Measurements from ENCODE around the gene PARD6G.

PARD6G gene

DNA sequence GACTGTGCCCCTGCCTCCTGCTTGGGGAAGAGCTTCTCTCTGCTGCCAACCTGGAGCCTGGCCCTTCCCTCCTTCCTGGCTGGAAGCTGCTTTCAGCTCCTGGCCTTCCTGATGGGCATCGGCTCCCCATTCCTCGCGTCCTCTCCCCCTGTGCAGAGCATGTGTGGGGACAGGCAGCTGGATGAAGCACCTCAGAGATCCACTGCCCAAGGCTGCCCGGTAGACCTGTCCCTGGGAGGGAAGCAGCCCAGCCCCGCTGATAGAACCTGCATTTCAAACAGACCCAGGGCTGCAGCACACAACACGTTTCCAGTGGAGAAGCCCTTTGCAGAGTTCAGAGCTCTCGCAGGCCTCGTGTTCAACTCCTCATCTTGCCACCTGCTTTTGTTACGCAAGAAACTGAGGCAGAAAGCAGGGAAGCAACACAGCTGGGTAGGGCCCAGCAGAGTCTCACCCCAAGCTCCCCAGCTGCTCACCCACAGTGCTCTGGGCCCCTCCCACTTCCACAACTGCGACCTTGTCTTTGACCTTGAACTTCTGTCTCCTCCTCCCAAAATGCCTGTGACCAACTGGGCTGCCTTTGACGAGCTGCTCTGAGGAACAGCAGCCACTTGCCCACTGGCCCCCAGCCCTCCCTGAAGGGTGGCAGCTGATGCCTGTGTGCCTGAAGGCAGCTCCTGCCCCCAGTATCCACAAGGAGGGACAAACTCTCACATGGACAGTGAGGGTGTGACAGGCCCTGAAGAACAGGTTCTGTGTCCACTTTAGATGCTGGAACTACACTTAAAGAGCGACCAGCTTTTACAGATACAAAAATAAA is 65.5 kb downstream of the PARD6G start:
- no peak for DNase-seq
- no peak overlapping the region for H3K27ac ChIP-seq (ENCODE audit: insufficient read depth in 1 of 2, low read depth in 1 of 2, low read length in 2 of 2, poor library complexity in 1 of 2, severe bottlenecking in 2 of 2)
- H3K9me3 ChIP-seq (ENCODE audit: control extremely low read depth in 1 of 5, control insufficient read depth in 4 of 5, insufficient read depth in 2 of 5, low read depth in 1 of 5, low read length in 4 of 5): no peaks in the 10 kb centered on the region
- no peak overlapping the region for H3K4me3 ChIP-seq (ENCODE audit: control insufficient read depth in 1 of 7, extremely low read depth in 1 of 7, insufficient read depth in 4 of 7, low read depth in 2 of 7, low read length in 6 of 7)
- POLR2A ChIA-PET: no interaction called here
- 93% methylated on average over 11 of the region's 12 CpGs for WGBS (ENCODE audit: insufficient coverage)
- H3K36me3 ChIP-seq (ENCODE audit: control insufficient read depth in 4 of 4, insufficient read depth in 4 of 4, low read length in 3 of 4): no peaks in the 10 kb centered on the region
- no peaks in the 10 kb centered on the region for H3K4me1 ChIP-seq (ENCODE audit: control extremely low read depth in 1 of 4, control insufficient read depth in 4 of 4, insufficient read depth in 4 of 4, low read length in 3 of 4)
- CTCF ChIA-PET: interaction anchor here (1.0 to 1.6 kb wide), 3 partner anchors 9 to 23 kb away, joined by 3 to 4 read pairs (median 4); no protein-coding TSS in a partner anchor
- peaks cover 0 to 2% (median 0%) of the 10 kb centered on the region in 5 experiments for H3K27me3 ChIP-seq (replicated peaks in 2 of 5; ENCODE audit: control insufficient read depth in 4 of 5, insufficient read depth in 5 of 5, low read length in 4 of 5)

DNA sequence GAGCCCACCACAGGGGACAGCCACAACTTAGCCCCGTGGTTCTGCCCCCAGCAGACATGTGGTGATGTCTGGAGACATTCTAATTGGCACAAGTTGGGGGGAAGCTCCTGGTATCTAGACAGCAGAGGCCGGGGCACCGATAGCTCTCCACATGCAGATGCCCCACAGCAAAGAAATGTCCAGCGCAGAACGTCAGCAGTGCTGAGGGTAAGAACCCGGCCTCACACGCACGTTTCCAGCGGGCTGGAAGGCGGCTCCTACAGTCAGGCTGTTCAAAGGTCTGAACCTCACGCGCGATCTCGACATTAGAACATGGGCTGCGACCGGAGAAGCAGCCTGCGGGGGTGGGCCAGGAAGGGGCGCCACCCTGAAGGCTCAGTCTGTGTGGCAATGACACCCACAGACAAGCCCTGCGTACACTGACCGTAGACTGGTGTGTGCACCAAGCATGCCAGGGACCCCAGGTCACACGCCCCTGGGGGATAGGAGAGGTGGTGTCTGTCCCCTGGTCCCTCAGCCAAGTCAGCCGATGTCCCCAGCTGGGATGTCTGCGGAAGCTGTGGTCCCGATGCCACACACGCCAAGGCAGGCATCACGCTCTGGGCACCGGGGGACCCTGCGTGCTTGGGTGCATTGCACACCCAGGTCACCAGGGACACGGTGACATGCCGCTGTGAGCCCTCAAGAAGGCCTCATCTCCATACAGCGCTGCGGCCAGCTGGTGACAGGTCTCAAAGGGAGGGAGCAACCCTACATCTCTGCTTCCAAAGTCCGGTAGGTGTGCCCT is 66.3 kb downstream of the PARD6G start:
- POLR2A ChIA-PET: no interaction called here
- WGBS (ENCODE audit: insufficient coverage): 95% methylated on average over 33 of the region's 33 CpGs
- H3K4me3 ChIP-seq (ENCODE audit: control insufficient read depth in 1 of 7, extremely low read depth in 1 of 7, insufficient read depth in 4 of 7, low read depth in 2 of 7, low read length in 6 of 7): no peak overlapping the region
- no peaks in the 10 kb centered on the region for H3K4me1 ChIP-seq (ENCODE audit: control extremely low read depth in 1 of 4, control insufficient read depth in 4 of 4, insufficient read depth in 4 of 4, low read length in 3 of 4)
- H3K9me3 ChIP-seq (ENCODE audit: control extremely low read depth in 1 of 5, control insufficient read depth in 4 of 5, insufficient read depth in 2 of 5, low read depth in 1 of 5, low read length in 4 of 5): no peaks in the 10 kb centered on the region
- CTCF ChIA-PET: interaction anchor here (1.0 to 1.6 kb wide), 4 partner anchors 10 to 22 kb away, joined by 3 to 7 read pairs (median 4); no protein-coding TSS in a partner anchor
- H3K36me3 ChIP-seq (ENCODE audit: control insufficient read depth in 4 of 4, insufficient read depth in 4 of 4, low read length in 3 of 4): no peaks in the 10 kb centered on the region
- DNase-seq: no peak
- no peak overlapping the region for H3K27ac ChIP-seq (ENCODE audit: insufficient read depth in 1 of 2, low read depth in 1 of 2, low read length in 2 of 2, poor library complexity in 1 of 2, severe bottlenecking in 2 of 2)
- H3K27me3 ChIP-seq (replicated peaks in 2 of 5; ENCODE audit: control insufficient read depth in 4 of 5, insufficient read depth in 5 of 5, low read length in 4 of 5): peaks cover 0 to 2% (median 0%) of the 10 kb centered on the region in 5 experiments

DNA sequence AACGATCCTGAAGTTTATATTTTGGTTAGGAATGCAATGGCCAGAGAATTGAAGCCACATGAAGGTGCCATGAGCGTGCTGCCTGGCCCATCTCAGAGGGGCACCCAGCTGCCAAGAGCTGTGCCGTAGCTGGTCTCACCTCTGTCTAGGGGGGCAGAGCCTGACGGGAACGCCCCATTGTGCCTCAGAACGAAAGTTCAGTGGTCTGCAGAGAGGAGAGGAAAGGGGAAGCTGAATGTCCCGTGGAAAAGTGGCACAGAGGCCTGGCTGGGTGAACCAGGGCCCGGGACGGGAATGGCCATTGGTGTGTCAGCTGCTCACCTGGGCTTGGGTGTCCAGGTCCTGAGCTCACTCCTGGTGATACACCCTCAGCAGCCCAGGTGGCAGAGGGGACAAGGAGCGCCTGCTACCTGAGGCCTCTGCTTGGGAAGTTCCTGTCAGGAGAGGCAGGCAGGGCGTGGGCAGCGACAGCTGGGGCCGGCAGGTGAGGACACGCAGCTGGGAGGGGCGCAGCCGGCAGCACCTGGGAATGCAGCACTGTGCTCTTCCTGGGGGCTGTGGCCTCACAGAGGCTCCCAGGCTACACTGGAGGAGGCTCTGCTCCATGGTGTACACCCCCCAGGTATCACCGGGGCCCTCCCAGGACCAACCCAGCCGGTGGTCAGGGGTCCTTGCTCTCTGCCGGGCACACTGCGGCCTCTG is 67.3 kb downstream of the PARD6G start:
- CTCF ChIA-PET: interaction anchor here (1.5 kb wide), 1 partner anchor 9 kb away, joined by 7 read pairs; no protein-coding TSS in a partner anchor
- no peaks in the 10 kb centered on the region for H3K9me3 ChIP-seq (ENCODE audit: control extremely low read depth in 1 of 5, control insufficient read depth in 4 of 5, insufficient read depth in 2 of 5, low read depth in 1 of 5, low read length in 4 of 5)
- peaks cover 0 to 2% (median 0%) of the 10 kb centered on the region in 4 experiments for H3K4me1 ChIP-seq (ENCODE audit: control extremely low read depth in 1 of 4, control insufficient read depth in 4 of 4, insufficient read depth in 4 of 4, low read length in 3 of 4)
- H3K4me3 ChIP-seq (ENCODE audit: control insufficient read depth in 1 of 7, extremely low read depth in 1 of 7, insufficient read depth in 4 of 7, low read depth in 2 of 7, low read length in 6 of 7): no peak overlapping the region
- H3K36me3 ChIP-seq (ENCODE audit: control insufficient read depth in 4 of 4, insufficient read depth in 4 of 4, low read length in 3 of 4): no peaks in the 10 kb centered on the region
- peaks cover 0 to 2% (median 0%) of the 10 kb centered on the region in 5 experiments for H3K27me3 ChIP-seq (replicated peaks in 2 of 5; ENCODE audit: control insufficient read depth in 4 of 5, insufficient read depth in 5 of 5, low read length in 4 of 5)
- POLR2A ChIA-PET: no interaction called here
- no peak overlapping the region for H3K27ac ChIP-seq (ENCODE audit: insufficient read depth in 1 of 2, low read depth in 1 of 2, low read length in 2 of 2, poor library complexity in 1 of 2, severe bottlenecking in 2 of 2)
- 90% methylated on average over 20 of the region's 20 CpGs for WGBS (ENCODE audit: insufficient coverage)
- DNase-seq: no peak

DNA sequence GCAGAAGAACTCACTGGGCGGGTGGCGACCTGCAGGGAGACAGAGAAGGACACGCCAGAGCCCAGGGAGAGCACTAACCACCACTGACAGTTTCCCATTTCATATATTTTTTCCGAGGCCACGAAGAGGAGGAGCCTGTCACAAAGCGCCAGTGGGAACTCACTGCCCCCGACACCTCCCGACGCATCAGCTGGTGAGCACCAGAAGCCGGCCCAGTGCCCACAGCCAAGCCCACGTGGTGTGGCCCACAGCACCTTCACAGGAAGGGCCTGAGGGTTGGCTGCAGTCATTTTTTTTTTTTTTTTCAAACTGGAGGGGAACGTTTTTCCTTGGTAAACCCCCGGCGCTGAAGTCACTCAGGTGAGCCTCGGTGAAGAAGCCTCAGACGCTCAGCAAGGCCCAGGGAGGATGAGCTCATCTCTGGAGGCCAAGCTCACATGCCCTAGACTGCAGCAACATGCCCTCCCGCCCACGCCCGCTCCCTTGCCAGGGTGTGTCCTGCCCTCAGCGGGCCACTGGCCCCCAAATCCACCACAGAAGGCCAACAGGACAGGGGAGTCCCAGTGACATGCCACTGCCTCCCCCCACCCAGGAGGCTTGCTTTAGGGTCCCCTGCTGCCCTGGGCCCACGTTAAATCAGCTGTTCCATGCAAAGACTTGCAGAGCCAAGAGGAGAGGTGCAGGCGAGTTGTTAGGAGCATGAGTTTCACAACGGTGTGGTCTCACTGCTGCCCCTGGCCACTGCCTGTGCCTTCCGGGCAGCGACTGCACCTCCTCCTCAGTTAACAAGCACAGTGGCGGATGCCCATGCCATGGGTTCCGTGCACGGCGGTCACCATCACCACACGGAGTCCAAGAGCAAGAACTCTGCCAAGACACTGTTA is 68.1 kb downstream of the PARD6G start:
- WGBS (ENCODE audit: insufficient coverage): 90% methylated on average over 26 of the region's 30 CpGs
- no peaks in the 10 kb centered on the region for H3K36me3 ChIP-seq (ENCODE audit: control insufficient read depth in 4 of 4, insufficient read depth in 4 of 4, low read length in 3 of 4)

DNA sequence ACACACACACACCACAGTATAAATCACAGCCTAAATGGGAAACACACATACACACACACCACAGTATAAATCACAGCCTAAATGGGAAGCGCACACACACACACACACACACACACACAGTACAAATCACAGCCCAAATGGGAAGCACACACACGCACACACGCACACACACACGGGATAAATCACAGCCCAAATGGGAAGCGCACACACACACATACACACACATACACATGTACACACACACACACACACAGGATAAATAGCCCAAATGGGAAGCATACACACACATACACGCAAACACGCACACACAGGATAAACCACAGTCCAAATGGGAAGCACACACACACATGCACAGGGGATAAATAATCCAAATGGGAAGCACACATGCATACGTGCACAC is 70.2 kb downstream of the PARD6G start:
- no peak for DNase-seq
- 87% methylated on average over 3 of the region's 8 CpGs for WGBS (ENCODE audit: insufficient coverage)
- ChIA-PET CTCF (no interaction called here), POLR2A (no interaction called here)
- Histone ChIP-seq H3K4me1 (ENCODE audit: control extremely low read depth in 1 of 4, control insufficient read depth in 4 of 4, insufficient read depth in 4 of 4, low read length in 3 of 4) (peaks cover 0 to 2% (median 0%) of the 10 kb centered on the region in 4 experiments), H3K27me3 (replicated peaks in 2 of 5; ENCODE audit: control insufficient read depth in 4 of 5, insufficient read depth in 5 of 5, low read length in 4 of 5) (peaks cover 0 to 5% (median 0%) of the 10 kb centered on the region in 5 experiments), H3K4me3 (ENCODE audit: control insufficient read depth in 1 of 7, extremely low read depth in 1 of 7, insufficient read depth in 4 of 7, low read depth in 2 of 7, low read length in 6 of 7) (no peak overlapping the region), H3K9me3 (ENCODE audit: control extremely low read depth in 1 of 5, control insufficient read depth in 4 of 5, insufficient read depth in 2 of 5, low read depth in 1 of 5, low read length in 4 of 5) (no peaks in the 10 kb centered on the region), H3K36me3 (ENCODE audit: control insufficient read depth in 4 of 4, insufficient read depth in 4 of 4, low read length in 3 of 4) (no peaks in the 10 kb centered on the region), H3K27ac (ENCODE audit: insufficient read depth in 1 of 2, low read depth in 1 of 2, low read length in 2 of 2, poor library complexity in 1 of 2, severe bottlenecking in 2 of 2) (no peak overlapping the region)

More for the DNA sequence above, 68.1 kb downstream of the PARD6G start:
- Histone ChIP-seq H3K4me1 (ENCODE audit: control extremely low read depth in 1 of 4, control insufficient read depth in 4 of 4, insufficient read depth in 4 of 4, low read length in 3 of 4) (peaks cover 0 to 2% (median 0%) of the 10 kb centered on the region in 4 experiments), H3K27me3 (replicated peaks in 2 of 5; ENCODE audit: control insufficient read depth in 4 of 5, insufficient read depth in 5 of 5, low read length in 4 of 5) (peaks cover 0 to 2% (median 0%) of the 10 kb centered on the region in 5 experiments), H3K27ac (ENCODE audit: insufficient read depth in 1 of 2, low read depth in 1 of 2, low read length in 2 of 2, poor library complexity in 1 of 2, severe bottlenecking in 2 of 2) (no peak overlapping the region), H3K9me3 (ENCODE audit: control extremely low read depth in 1 of 5, control insufficient read depth in 4 of 5, insufficient read depth in 2 of 5, low read depth in 1 of 5, low read length in 4 of 5) (no peaks in the 10 kb centered on the region), H3K4me3 (ENCODE audit: control insufficient read depth in 1 of 7, extremely low read depth in 1 of 7, insufficient read depth in 4 of 7, low read depth in 2 of 7, low read length in 6 of 7) (no peak overlapping the region)
- no peak for DNase-seq
- CTCF ChIA-PET: interaction anchor here (1.5 kb wide), 1 partner anchor 8 kb away, joined by 7 read pairs; no protein-coding TSS in a partner anchor
- POLR2A ChIA-PET: no interaction called here

DNA sequence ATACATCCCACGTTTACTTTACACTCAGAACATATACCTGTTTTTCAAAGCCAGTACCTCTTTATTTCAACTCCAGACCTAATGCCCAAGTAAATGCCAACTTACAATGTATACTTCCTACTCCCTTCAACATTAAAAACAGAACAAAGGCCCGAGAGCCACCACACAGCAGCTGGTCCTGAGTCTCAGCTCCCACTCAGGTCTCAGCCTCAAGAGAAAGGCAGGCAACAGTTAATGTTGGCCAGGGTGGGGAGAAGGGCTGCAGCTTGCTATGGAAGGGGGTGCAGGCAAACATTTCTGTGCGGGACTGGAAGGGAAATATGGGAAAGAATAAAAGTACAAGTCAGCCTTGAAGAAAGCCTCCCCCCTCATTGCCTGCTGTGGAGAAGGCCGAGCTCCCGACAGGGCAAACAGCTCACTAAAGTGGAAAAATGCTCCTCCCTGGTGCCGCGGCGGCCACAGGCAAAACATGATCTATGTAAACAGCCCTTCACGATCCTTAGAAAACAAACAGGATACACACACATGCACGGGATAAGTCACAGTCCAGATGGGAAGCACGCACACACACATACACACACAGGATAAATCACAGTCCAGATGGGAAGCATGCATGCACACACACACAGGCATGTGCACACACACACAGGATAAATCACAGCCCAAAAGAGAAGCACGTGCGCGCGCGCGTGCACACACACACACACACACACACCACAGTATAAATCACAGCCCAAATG is 70.8 kb downstream of the PARD6G start:
- no peaks in the 10 kb centered on the region for H3K9me3 ChIP-seq (ENCODE audit: control extremely low read depth in 1 of 5, control insufficient read depth in 4 of 5, insufficient read depth in 2 of 5, low read depth in 1 of 5, low read length in 4 of 5)
- H3K4me3 ChIP-seq (ENCODE audit: control insufficient read depth in 1 of 7, extremely low read depth in 1 of 7, insufficient read depth in 4 of 7, low read depth in 2 of 7, low read length in 6 of 7): no peak overlapping the region
- 91% methylated on average over 6 of the region's 17 CpGs for WGBS (ENCODE audit: insufficient coverage)
- H3K27ac ChIP-seq (ENCODE audit: insufficient read depth in 1 of 2, low read depth in 1 of 2, low read length in 2 of 2, poor library complexity in 1 of 2, severe bottlenecking in 2 of 2): no peak overlapping the region
- DNase-seq: no peak
- H3K27me3 ChIP-seq (replicated peaks in 2 of 5; ENCODE audit: control insufficient read depth in 4 of 5, insufficient read depth in 5 of 5, low read length in 4 of 5): peaks cover 0 to 11% (median 3%) of the 10 kb centered on the region in 5 experiments
- peaks cover 0 to 2% (median 0%) of the 10 kb centered on the region in 4 experiments for H3K4me1 ChIP-seq (ENCODE audit: control extremely low read depth in 1 of 4, control insufficient read depth in 4 of 4, insufficient read depth in 4 of 4, low read length in 3 of 4)
- POLR2A ChIA-PET: interaction anchor here (0.7 kb wide), 1 partner anchor 29 kb away, joined by 3 read pairs; no protein-coding TSS in a partner anchor
- no peaks in the 10 kb centered on the region for H3K36me3 ChIP-seq (ENCODE audit: control insufficient read depth in 4 of 4, insufficient read depth in 4 of 4, low read length in 3 of 4)
- CTCF ChIA-PET: no interaction called here
